H1 (cell line): Measurements from ENCODE around the gene ANKLE1. TPM values are rescaled to one million over a fixed set of nuclear protein-coding genes. Genes with fewer than 3 reads are reported as not detected.

Experiments
- CTCF ChIA-PET: fragments of 300-600 bp; sonication (Branson Sonifier 250); formaldehyde crosslinking; loops from one replicate; lab custom pipeline; 2021; ENCODE audit not compliant: partially characterized antibody; lab: Charles Lee
- POLR2A ChIA-PET: fragments of 300-600 bp; sonication (Branson Sonifier 250); formaldehyde crosslinking; loops from one replicate; lab custom pipeline; 2021; ENCODE audit warnings: inconsistent platforms; ENCODE audit not compliant: partially characterized antibody; lab: Charles Lee
- DNase-seq, 2 experiments: peaks; one replicate each; pipeline versions ENCODE4 v3.0.0 to v3.0.0-alpha.2; 2010 to 2022; ENCODE audit warnings: low spot score in 2 of 2, low read depth in 1 of 2, mixed read lengths in 1 of 2
- FAIRE-seq: peaks from 2 replicates; lab custom pipeline; 2011; peaks lifted over from hg19 to GRCh38; lab: Jason Lieb, UNC
- H2AFZ ChIP-seq: 2 replicates; pipeline ENCODE4 v1.8.1; 2012; ENCODE audit warnings: low read length, inconsistent platforms
- H2AK5ac ChIP-seq: 2 replicates; pipeline ENCODE4 v1.6.1; 2013; ENCODE audit warnings: low read depth, low read length
- H2BK120ac ChIP-seq: replicated peaks from 2 replicates; pipeline ENCODE3; 2013; ENCODE audit warnings: low read depth, low read length, inconsistent platforms
- H2BK12ac ChIP-seq: 2 replicates; pipeline ENCODE4 v1.6.1; 2013; ENCODE audit warnings: low read depth, low read length
- H2BK15ac ChIP-seq: 2 replicates; pipeline ENCODE4 v1.6.1; 2013; ENCODE audit warnings: low read length
- H2BK20ac ChIP-seq: 2 replicates; pipeline ENCODE4 v1.6.1; 2013; ENCODE audit warnings: low read length
- H2BK5ac ChIP-seq: 2 replicates; pipeline ENCODE4 v1.6.1; 2013; ENCODE audit warnings: low read depth, low read length
- H3K14ac ChIP-seq: 2 replicates; pipeline ENCODE4 v1.6.1; 2013; ENCODE audit warnings: inconsistent platforms; ENCODE audit not compliant: insufficient read length
- H3K18ac ChIP-seq: 2 replicates; pipeline ENCODE4 v1.6.1; 2013; ENCODE audit warnings: low read length; ENCODE audit errors: extremely low read depth
- H3K23ac ChIP-seq: 2 replicates; pipeline ENCODE4 v1.6.1; 2013; ENCODE audit warnings: inconsistent platforms; ENCODE audit not compliant: insufficient read length
- H3K23me2 ChIP-seq: 2 replicates; pipeline ENCODE4 v1.6.1; 2013; ENCODE audit warnings: low read depth, low read length
- H3K27ac ChIP-seq: 2 replicates; pipeline ENCODE4 v1.6.1; 2011; ENCODE audit warnings: low read depth, low read length, inconsistent platforms
- H3K27me3 ChIP-seq, 4 experiments: replicated peaks in 1 of 4; 1 replicate in 1 of 4; 2 replicates in 3 of 4; pipeline versions ENCODE4 v1.6.1 to v1.8.1; 2011 to 2013; ENCODE audit warnings: low read length in 3 of 4, mild to moderate bottlenecking in 3 of 4, inconsistent platforms in 2 of 4, mixed read lengths in 2 of 4, moderate library complexity in 1 of 4; ENCODE audit not compliant: control insufficient read depth in 3 of 4, insufficient read depth in 3 of 4; ENCODE audit errors: extremely low read depth in 1 of 4
- H3K36me3 ChIP-seq, 4 experiments: 2 replicates each; pipeline versions ENCODE4 v1.6.1 to v1.8.1; 2011 to 2013; ENCODE audit warnings: mild to moderate bottlenecking in 4 of 4, low read length in 3 of 4, moderate library complexity in 2 of 4, control low read depth in 1 of 4, inconsistent platforms in 1 of 4; ENCODE audit not compliant: insufficient read depth in 4 of 4, control insufficient read depth in 2 of 4
- H3K4ac ChIP-seq: replicated peaks from 2 replicates; pipeline ENCODE3; 2013; ENCODE audit warnings: low read length, low read depth, mixed read lengths, inconsistent platforms; ENCODE audit not compliant: insufficient read length
- H3K4me1 ChIP-seq, 4 experiments: replicated peaks in 1 of 4; 1 replicate in 1 of 4; 2 replicates in 3 of 4; pipeline versions ENCODE4 v1.6.1 to v1.8.1; 2011 to 2013; ENCODE audit warnings: low read length in 3 of 4, inconsistent platforms in 2 of 4, mixed read lengths in 1 of 4; ENCODE audit not compliant: insufficient read depth in 4 of 4, control insufficient read depth in 3 of 4
- H3K4me2 ChIP-seq, 2 experiments: 2 replicates each; pipeline versions ENCODE4 v1.6.1 to v1.8.1; 2011 to 2013; ENCODE audit warnings: low read depth in 2 of 2, low read length in 2 of 2, control low read depth in 1 of 2, inconsistent platforms in 1 of 2, mild to moderate bottlenecking in 1 of 2; ENCODE audit not compliant: insufficient read depth in 1 of 2
- H3K4me3 ChIP-seq, 4 experiments: fragments of 200-600, 300-600 bp in 1 of 4; sonication (generic), shearing (Covaris generic), sonication (Bioruptor Twin) in 1 of 4; 2 replicates each; pipeline versions ENCODE4 v1.5.1 to v1.8.1; 2011 to 2016; ENCODE audit warnings: low read length in 4 of 4, low read depth in 3 of 4, control low read depth in 2 of 4, inconsistent platforms in 2 of 4, mild to moderate bottlenecking in 2 of 4, mixed read lengths in 1 of 4, moderate library complexity in 1 of 4; ENCODE audit not compliant: insufficient read depth in 2 of 4; ENCODE audit errors: extremely low read depth in 1 of 4
- H3K56ac ChIP-seq: replicated peaks from 2 replicates; pipeline ENCODE3; 2013; ENCODE audit warnings: low read depth, mild to moderate bottlenecking, mixed read lengths, low read length, inconsistent platforms; ENCODE audit not compliant: insufficient read length
- H3K79me1 ChIP-seq: 2 replicates; pipeline ENCODE4 v1.6.1; 2013; ENCODE audit warnings: low read depth, low read length, control low read depth
- H3K79me2 ChIP-seq, 2 experiments: 2 replicates each; pipeline versions ENCODE4 v1.6.1 to v1.8.1; 2012 to 2013; ENCODE audit warnings: low read length in 2 of 2, mild to moderate bottlenecking in 2 of 2, inconsistent platforms in 1 of 2; ENCODE audit not compliant: insufficient read depth in 2 of 2, control insufficient read depth in 1 of 2
- H3K9ac ChIP-seq, 4 experiments: replicated peaks in 1 of 4; 1 replicate in 1 of 4; 2 replicates in 3 of 4; pipeline versions ENCODE4 v1.6.1 to v1.8.1; 2011 to 2013; ENCODE audit warnings: low read depth in 3 of 4, low read length in 3 of 4, control low read depth in 2 of 4, mild to moderate bottlenecking in 2 of 4, moderate library complexity in 2 of 4, inconsistent platforms in 1 of 4; ENCODE audit errors: extremely low read depth in 1 of 4
- H3K9me3 ChIP-seq, 2 experiments: 2 replicates each; pipeline versions ENCODE4 v1.6.1 to v1.8.1; 2012 to 2013; ENCODE audit warnings: mild to moderate bottlenecking in 2 of 2, moderate library complexity in 2 of 2, control low read depth in 1 of 2, inconsistent platforms in 1 of 2, low read depth in 1 of 2, low read length in 1 of 2, mixed read lengths in 1 of 2; ENCODE audit not compliant: insufficient read depth in 2 of 2
- H4K20me1 ChIP-seq, 2 experiments: replicated peaks in 1 of 2; 2 replicates each; pipeline versions ENCODE3 to v1.8.1; 2011 to 2013; ENCODE audit warnings: inconsistent platforms in 2 of 2, low read length in 2 of 2, mild to moderate bottlenecking in 1 of 2; ENCODE audit not compliant: insufficient read depth in 2 of 2, control insufficient read depth in 1 of 2
- H4K5ac ChIP-seq: 2 replicates; pipeline ENCODE4 v1.6.1; 2013; ENCODE audit warnings: low read length, low read depth, mixed read lengths, inconsistent platforms; ENCODE audit not compliant: insufficient read length
- H4K8ac ChIP-seq: 2 replicates; pipeline ENCODE4 v1.8.0; 2013; ENCODE audit warnings: mild to moderate bottlenecking, moderate library complexity, low read length, inconsistent platforms; ENCODE audit not compliant: insufficient read depth; ENCODE audit errors: extremely low read depth
- H4K91ac ChIP-seq: replicated peaks from 2 replicates; pipeline ENCODE3; 2013; ENCODE audit warnings: low read length, mixed read lengths, inconsistent platforms; ENCODE audit not compliant: insufficient read length
- ATF2 ChIP-seq: IDR thresholded peaks from 2 replicates; pipeline ENCODE4 v1.6.1; 2012; ENCODE audit warnings: low read length, inconsistent platforms
- CTBP2 ChIP-seq: IDR thresholded peaks from 2 replicates; pipeline ENCODE4 v1.7.0; 2011; ENCODE audit warnings: borderline replicate concordance, mild to moderate bottlenecking, moderate library complexity, mixed read lengths, low read length; ENCODE audit not compliant: insufficient read depth, insufficient read length
- KDM1A ChIP-seq: fragments of 200-600, 300-600 bp; sonication (generic); IDR thresholded peaks from 2 replicates; pipeline ENCODE4 v1.7.1; 2016; ENCODE audit warnings: mild to moderate bottlenecking, low read length, borderline replicate concordance
- SIN3A ChIP-seq, 2 experiments: IDR thresholded peaks in 1 of 2; conservative IDR thresholded peaks in 1 of 2; 2 replicates each; pipeline ENCODE4 v1.6.1; 2011 to 2012; ENCODE audit warnings: low read length in 2 of 2, improper control_type of control experiment in 1 of 2, low read depth in 1 of 2, mild to moderate bottlenecking in 1 of 2
- WGBS, 2 experiments: shearing (Covaris generic) in 1 of 2; methylation state at CpG; one replicate each; pipeline versions ENCODE4 v1.1.6 to v1.1.7; 2013 to 2015; ENCODE audit warnings: low lambda C conversion rate in 2 of 2, mixed read lengths in 2 of 2, inconsistent platforms in 1 of 2, low coverage in 1 of 2, missing lambda C conversion rate in 1 of 2; ENCODE audit not compliant: insufficient replicate concordance in 2 of 2, insufficient coverage in 1 of 2, insufficient read length in 1 of 2; ENCODE audit errors: extremely low coverage in 1 of 2, missing lambda C conversion rate in 1 of 2; 5-methylcytosine and 5-hydroxymethylcytosine counted together
- polyA plus RNA-seq, 7 experiments: library from polyadenylated mRNA; depleted of rRNA in 3 of 7; stranded (reverse) in 5 of 7; unstranded in 2 of 7; fragments of >200 nt in 5 of 7; fragments of 200-250 nt in 2 of 7; gene quantifications; 1 replicate in 5 of 7; 2 replicates in 1 of 7; 4 replicates in 1 of 7; pipeline versions ENCODE4 v1.2.1 to v1.2.3, GENCODE V29; 2011 to 2013; ENCODE audit warnings: missing spikeins in 2 of 7, mixed read lengths in 2 of 7
- total RNA-seq: library from RNA; stranded (reverse); fragmentation: NEBNext Ultra II Directional; extraction: Animal tissue kit (Norgen Biotek cat#: 25700); gene quantifications from 2 replicates; pipeline ENCODE4 v1.2.1, GENCODE V29; 2021

The ANKLE1 gene
- total and polyA plus RNA-seq, 2 of the 8 experiments (the other 6 are each of a cell fraction or from before 2014, with no cell fraction given) = 6.1 to 9.6 TPM

GRCh38 chr19:17244618-17245534 is 36.8 kb upstream of the ANKLE1 start:
- Histone ChIP-seq H3K14ac (no peak overlapping the region), H3K9ac (peak overlapping the region; percentile 0 to 71 (median 60); a peak in 6 of 7 replicates), H4K8ac (no peak overlapping the region; the same call in 1 of the 2 replicates), H3K56ac (peak overlapping the region; percentile 19), H3K27me3 (no peaks in the 10 kb centered on the region), H4K5ac (peak overlapping the region; percentile 34), H3K36me3 (peaks cover 0 to 4% (median 0%) of the 10 kb centered on the region in 4 experiments; a peak in 2 of 8 replicates), H2AFZ (no peak overlapping the region), H3K4me3 (peak overlapping the region; percentile 68 to 83 (median 78)), H3K18ac (peak overlapping the region; percentile 87), H2BK5ac (peak overlapping the region; percentile 87; the same call in 1 of the 2 replicates), H3K9me3 (no peaks in the 10 kb centered on the region), H4K91ac (peak overlapping the region; percentile 75), H2BK120ac (no peak overlapping the region), H4K20me1 (peaks cover 13 to 15% of the 10 kb centered on the region in 2 experiments), H2AK5ac (no peak overlapping the region), H3K79me2 (peaks cover 26 to 52% of the 10 kb centered on the region in 2 experiments; a peak in 3 of 4 replicates), H3K4ac (peak overlapping the region; percentile 92), H2BK20ac (no peak overlapping the region), H2BK12ac (no peak overlapping the region), H3K79me1 (peaks cover 12% of the 10 kb centered on the region), H3K23ac (no peak overlapping the region), H3K27ac (peak overlapping the region; percentile 34; the same call in 1 of the 2 replicates), H2BK15ac (no peak overlapping the region), H3K23me2 (peaks cover 2% of the 10 kb centered on the region; the same call in 1 of the 2 replicates), H3K4me2 (peak overlapping the region; percentile 74 to 83), H3K4me1 (peaks cover 3 to 34% (median 25%) of the 10 kb centered on the region in 4 experiments)
- ChIA-PET POLR2A (interaction anchor here (0.6 to 6.4 kb wide), 12 partner anchors 11 to 626 kb away, joined by 3 to 118 read pairs (median 4); partner anchors contain the start of genes ANKLE1, BABAM1, OCEL1 and USE1), CTCF (interaction anchor here (1.0 to 1.4 kb wide), 4 partner anchors 16 to 36 kb away, joined by 3 read pairs; partner anchors contain the start of gene BABAM1)
- FAIRE-seq = no peak
- no peak for DNase-seq
- TF ChIP-seq CTBP2 (no peak), KDM1A (0 out of 2 replicates have a peak, but pooled peaks have one; percentile 50), ATF2 (no peak), SIN3A (conservative IDR thresholded peaks at IDR 0.05 in 1 of 2, IDR thresholded peaks at IDR 0.05 in 1 of 2; ENCODE audit: low read depth in 1 of 2, low read length in 2 of 2) (0 out of 4 replicates have a peak, but pooled peaks of 1 of the 2 experiments have one; percentile 38)
- 0% methylated on average over 50 of the region's 100 CpGs; no CpG with 5 or more reads in 1 of the 2 experiments for WGBS, 2 experiments
